ENCODE measurements around the gene STAMBPL1. TPM values are rescaled to one million over a fixed set of nuclear protein-coding genes. Genes with fewer than 3 reads are reported as not detected.

The STAMBPL1 gene
- polyA plus RNA-seq, 1 of the 3 experiments (the other 2 are of a cell fraction) = 25.1 TPM

GRCh38 chr10:88953662-88954061, 73.6 kb downstream of the STAMBPL1 start:
- H2AFZ ChIP-seq (ENCODE audit: low read depth) = no peak overlapping the region

GRCh38 chr10:88954458-88955083, 74.5 kb downstream of the STAMBPL1 start:
- no peaks in the 10 kb centered on the region for H3K27me3 ChIP-seq (ENCODE audit: insufficient read depth)
- H3F3A ChIP-seq (replicated peaks; ENCODE audit: insufficient read depth) = peaks cover 37% of the 10 kb centered on the region
- CTCF ChIA-PET = interaction anchor here (0.6 to 1.8 kb wide), 3 partner anchors 10 to 36 kb away, joined by 3 to 4 read pairs (median 3); partner anchors contain the start of gene FAS
- H3K9ac ChIP-seq = no peak overlapping the region
- H4K20me1 ChIP-seq (ENCODE audit: insufficient read depth) = no peaks in the 10 kb centered on the region
- peaks cover 10% of the 10 kb centered on the region; the same call in 1 of the 2 replicates for H3K79me2 ChIP-seq (ENCODE audit: insufficient read depth)
- H2AFZ ChIP-seq (ENCODE audit: low read depth) = no peak overlapping the region
- POLR2A ChIA-PET = no interaction called here
- no peaks in the 10 kb centered on the region for H3K36me3 ChIP-seq (replicated peaks in 1 of 2; ENCODE audit: control insufficient read depth in 1 of 2, insufficient read depth in 2 of 2, low read length in 1 of 2)
- H3K4me3 ChIP-seq (ENCODE audit: low read depth in 2 of 2, low read length in 1 of 2) = no peak overlapping the region
- DNase-seq = no peak
- H3K4me1 ChIP-seq (ENCODE audit: control insufficient read depth in 1 of 2, insufficient read depth in 2 of 2, low read depth in 1 of 2, low read length in 1 of 2) = peaks cover 35 to 37% of the 10 kb centered on the region in 2 experiments; a peak in 3 of 4 replicates
- H3K9me2 ChIP-seq = no peaks in the 10 kb centered on the region
- 90% methylated on average over 4 of the region's 4 CpGs for WGBS (ENCODE audit: low lambda C conversion rate)
- H3K4me2 ChIP-seq = no peak overlapping the region
- no peaks in the 10 kb centered on the region for H3K9me3 ChIP-seq
- H3K27ac ChIP-seq (ENCODE audit: low read depth in 2 of 2, low read length in 1 of 2) = no peak overlapping the region; a peak in 1 of 4 replicates
- TF ChIP-seq, protein P1, sequence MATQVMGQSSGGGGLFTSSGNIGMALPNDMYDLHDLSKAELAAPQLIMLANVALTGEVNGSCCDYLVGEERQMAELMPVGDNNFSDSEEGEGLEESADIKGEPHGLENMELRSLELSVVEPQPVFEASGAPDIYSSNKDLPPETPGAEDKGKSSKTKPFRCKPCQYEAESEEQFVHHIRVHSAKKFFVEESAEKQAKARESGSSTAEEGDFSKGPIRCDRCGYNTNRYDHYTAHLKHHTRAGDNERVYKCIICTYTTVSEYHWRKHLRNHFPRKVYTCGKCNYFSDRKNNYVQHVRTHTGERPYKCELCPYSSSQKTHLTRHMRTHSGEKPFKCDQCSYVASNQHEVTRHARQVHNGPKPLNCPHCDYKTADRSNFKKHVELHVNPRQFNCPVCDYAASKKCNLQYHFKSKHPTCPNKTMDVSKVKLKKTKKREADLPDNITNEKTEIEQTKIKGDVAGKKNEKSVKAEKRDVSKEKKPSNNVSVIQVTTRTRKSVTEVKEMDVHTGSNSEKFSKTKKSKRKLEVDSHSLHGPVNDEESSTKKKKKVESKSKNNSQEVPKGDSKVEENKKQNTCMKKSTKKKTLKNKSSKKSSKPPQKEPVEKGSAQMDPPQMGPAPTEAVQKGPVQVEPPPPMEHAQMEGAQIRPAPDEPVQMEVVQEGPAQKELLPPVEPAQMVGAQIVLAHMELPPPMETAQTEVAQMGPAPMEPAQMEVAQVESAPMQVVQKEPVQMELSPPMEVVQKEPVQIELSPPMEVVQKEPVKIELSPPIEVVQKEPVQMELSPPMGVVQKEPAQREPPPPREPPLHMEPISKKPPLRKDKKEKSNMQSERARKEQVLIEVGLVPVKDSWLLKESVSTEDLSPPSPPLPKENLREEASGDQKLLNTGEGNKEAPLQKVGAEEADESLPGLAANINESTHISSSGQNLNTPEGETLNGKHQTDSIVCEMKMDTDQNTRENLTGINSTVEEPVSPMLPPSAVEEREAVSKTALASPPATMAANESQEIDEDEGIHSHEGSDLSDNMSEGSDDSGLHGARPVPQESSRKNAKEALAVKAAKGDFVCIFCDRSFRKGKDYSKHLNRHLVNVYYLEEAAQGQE (IDR thresholded peaks at IDR 0.05; ENCODE audit: low read depth, low read length) = no peak
- no peak for TF ChIP-seq FOXJ3 (CRISPR knock-in tag; IDR thresholded peaks at IDR 0.05)
- no peak for TF ChIP-seq MEF2A (IDR thresholded peaks at IDR 0.05; ENCODE audit: borderline replicate concordance, low read depth)
- TF ChIP-seq, protein P2, sequence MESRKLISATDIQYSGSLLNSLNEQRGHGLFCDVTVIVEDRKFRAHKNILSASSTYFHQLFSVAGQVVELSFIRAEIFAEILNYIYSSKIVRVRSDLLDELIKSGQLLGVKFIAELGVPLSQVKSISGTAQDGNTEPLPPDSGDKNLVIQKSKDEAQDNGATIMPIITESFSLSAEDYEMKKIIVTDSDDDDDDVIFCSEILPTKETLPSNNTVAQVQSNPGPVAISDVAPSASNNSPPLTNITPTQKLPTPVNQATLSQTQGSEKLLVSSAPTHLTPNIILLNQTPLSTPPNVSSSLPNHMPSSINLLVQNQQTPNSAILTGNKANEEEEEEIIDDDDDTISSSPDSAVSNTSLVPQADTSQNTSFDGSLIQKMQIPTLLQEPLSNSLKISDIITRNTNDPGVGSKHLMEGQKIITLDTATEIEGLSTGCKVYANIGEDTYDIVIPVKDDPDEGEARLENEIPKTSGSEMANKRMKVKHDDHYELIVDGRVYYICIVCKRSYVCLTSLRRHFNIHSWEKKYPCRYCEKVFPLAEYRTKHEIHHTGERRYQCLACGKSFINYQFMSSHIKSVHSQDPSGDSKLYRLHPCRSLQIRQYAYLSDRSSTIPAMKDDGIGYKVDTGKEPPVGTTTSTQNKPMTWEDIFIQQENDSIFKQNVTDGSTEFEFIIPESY (IDR thresholded peaks at IDR 0.05; ENCODE audit: borderline replicate concordance, low read depth) = no peak
- TF ChIP-seq CHD2 (IDR thresholded peaks at IDR 0.05; ENCODE audit: low read length, partially characterized antibody) = no peak
- TF ChIP-seq GABPA (IDR thresholded peaks at IDR 0.05; ENCODE audit: low read depth) = no peak
- no peak for TF ChIP-seq RFX5 (IDR thresholded peaks at IDR 0.05; ENCODE audit: low read length)

More at GRCh38 chr10:88953662-88954061, 73.6 kb downstream of the STAMBPL1 start:
- no peak overlapping the region for H3K4me2 ChIP-seq
- peaks cover 37% of the 10 kb centered on the region for H3F3A ChIP-seq (replicated peaks; ENCODE audit: insufficient read depth)
- ChIA-PET CTCF (interaction anchor here (0.8 to 1.3 kb wide), 3 partner anchors 14 to 259 kb away, joined by 3 read pairs; partner anchors contain the start of gene FAS), POLR2A (no interaction called here)
- no peaks in the 10 kb centered on the region for H3K9me3 ChIP-seq
- H3K9ac ChIP-seq = no peak overlapping the region
- no peak overlapping the region for H3K4me3 ChIP-seq (ENCODE audit: low read depth in 2 of 2, low read length in 1 of 2)
- no peak for TF ChIP-seq GATA2 (CRISPR knock-in tag; IDR thresholded peaks at IDR 0.05)
- no peak for TF ChIP-seq CTCF (IDR thresholded peaks at IDR 0.05)
- no peak for TF ChIP-seq TCF12 (IDR thresholded peaks at IDR 0.05)
- no peak for TF ChIP-seq TEAD4 (IDR thresholded peaks at IDR 0.05; ENCODE audit: borderline replicate concordance, insufficient read depth)
- no peak for TF ChIP-seq NRF1 (IDR thresholded peaks at IDR 0.05; ENCODE audit: low read depth, low read length)
- TF ChIP-seq TAF1 (IDR thresholded peaks at IDR 0.05; ENCODE audit: borderline replicate concordance, low read depth, low read length) = no peak
- no peak for TF ChIP-seq YY1 (IDR thresholded peaks at IDR 0.05; ENCODE audit: low read depth)
- no peak for TF ChIP-seq FOXJ3 (CRISPR knock-in tag; IDR thresholded peaks at IDR 0.05)
- TF ChIP-seq EZH2phosphoT487 (IDR thresholded peaks at IDR 0.05; ENCODE audit: borderline replicate concordance, low read depth) = no peak
- TF ChIP-seq USF1 (IDR thresholded peaks at IDR 0.05; ENCODE audit: borderline replicate concordance, low read depth) = no peak
- no peaks in the 10 kb centered on the region for H3K9me2 ChIP-seq
- no peak for DNase-seq
- peak overlapping the region in 1 of 2 experiments; percentile 84; a peak in 2 of 4 replicates for H3K27ac ChIP-seq (ENCODE audit: low read depth in 2 of 2, low read length in 1 of 2)
- H3K27me3 ChIP-seq (ENCODE audit: insufficient read depth) = no peaks in the 10 kb centered on the region
- no peaks in the 10 kb centered on the region for H4K20me1 ChIP-seq (ENCODE audit: insufficient read depth)
- H3K4me1 ChIP-seq (ENCODE audit: control insufficient read depth in 1 of 2, insufficient read depth in 2 of 2, low read depth in 1 of 2, low read length in 1 of 2) = peaks cover 37 to 42% of the 10 kb centered on the region in 2 experiments; a peak in 3 of 4 replicates
- H3K79me2 ChIP-seq (ENCODE audit: insufficient read depth) = peaks cover 19% of the 10 kb centered on the region; the same call in 1 of the 2 replicates
- 93% methylated on average over 5 of the region's 5 CpGs for WGBS (ENCODE audit: low lambda C conversion rate)
- no peaks in the 10 kb centered on the region for H3K36me3 ChIP-seq (replicated peaks in 1 of 2; ENCODE audit: control insufficient read depth in 1 of 2, insufficient read depth in 2 of 2, low read length in 1 of 2)

Measured in SK-N-SH (cell line).